HEK293 (cell line): ENCODE data around the gene PPP2R5D.
A peak's percentile ranks its signal among the peaks of the same experiment; 100 is the strongest.

Source experiments
- AEBP2 ChIP-seq: fragments of 450-650 bp; formaldehyde crosslinking; IDR thresholded peaks from 2 replicates; pipeline ENCODE4 v1.5.1; 2016; ENCODE audit warnings: missing biosample characterization, missing genetic modification characterization, borderline replicate concordance
- BCL11B ChIP-seq: fragments of 450-650 bp; formaldehyde crosslinking; IDR thresholded peaks from 2 replicates; pipeline ENCODE4 v1.5.1; 2016; ENCODE audit warnings: low read depth, missing biosample characterization, missing genetic modification characterization
- GLIS1 ChIP-seq: fragments of 450-650 bp; formaldehyde crosslinking; IDR thresholded peaks from 2 replicates; pipeline ENCODE4 v1.5.1; 2016; ENCODE audit warnings: missing biosample characterization, missing genetic modification characterization
- GLIS2 ChIP-seq: fragments of 450-650 bp; formaldehyde crosslinking; IDR thresholded peaks from 2 replicates; pipeline ENCODE4 v1.5.1; 2016; ENCODE audit warnings: missing biosample characterization, missing genetic modification characterization
- HOXC10 ChIP-seq: sonication (generic); formaldehyde crosslinking; IDR thresholded peaks from 2 replicates; pipeline ENCODE4 v1.8.1; 2023; ENCODE audit warnings: mild to moderate bottlenecking, missing genetic modification reagents
- KLF8 ChIP-seq: fragments of 450-650 bp; formaldehyde crosslinking; IDR thresholded peaks from 2 replicates; pipeline ENCODE4 v1.5.1; 2016; ENCODE audit warnings: missing biosample characterization, missing genetic modification characterization
- KLF9 ChIP-seq: fragments of 450-650 bp; formaldehyde crosslinking; IDR thresholded peaks from 2 replicates; pipeline ENCODE4 v1.5.1; 2016; ENCODE audit warnings: missing biosample characterization, missing genetic modification characterization, low read depth
- PBX3 ChIP-seq: sonication (generic); formaldehyde crosslinking; IDR thresholded peaks from 2 replicates; pipeline ENCODE4 v1.8.1; 2022; ENCODE audit warnings: mild to moderate bottlenecking, moderate library complexity, missing genetic modification reagents
- PRDM10 ChIP-seq: fragments of 450-650 bp; formaldehyde crosslinking; IDR thresholded peaks from 2 replicates; pipeline ENCODE4 v1.5.1; 2016; ENCODE audit warnings: missing biosample characterization, missing genetic modification characterization
- SP2 ChIP-seq: fragments of 450-650 bp; formaldehyde crosslinking; IDR thresholded peaks from 2 replicates; pipeline ENCODE4 v1.5.1; 2016; ENCODE audit warnings: missing biosample characterization, missing genetic modification characterization
- SP7 ChIP-seq: fragments of 450-650 bp; formaldehyde crosslinking; IDR thresholded peaks from 2 replicates; pipeline ENCODE4 v1.5.1; 2016; ENCODE audit warnings: missing biosample characterization, missing genetic modification characterization
- ZBTB11 ChIP-seq: fragments of 450-650 bp; formaldehyde crosslinking; conservative IDR thresholded peaks from 2 replicates; pipeline ENCODE4 v1.5.1; 2016; ENCODE audit warnings: low read depth, missing biosample characterization, missing genetic modification characterization
- ZBTB21 ChIP-seq: fragments of 450-650 bp; formaldehyde crosslinking; IDR thresholded peaks from 2 replicates; pipeline ENCODE4 v1.5.1; 2017; ENCODE audit warnings: missing biosample characterization, missing genetic modification characterization
- ZEB2 ChIP-seq: fragments of 450-650 bp; formaldehyde crosslinking; IDR thresholded peaks from 2 replicates; pipeline ENCODE4 v1.5.1; 2016; ENCODE audit warnings: missing biosample characterization, missing genetic modification characterization
- ZFP69B ChIP-seq: fragments of 450-650 bp; formaldehyde crosslinking; IDR thresholded peaks from 2 replicates; pipeline ENCODE4 v1.5.1; 2016; ENCODE audit warnings: missing biosample characterization, missing genetic modification characterization
- ZNF121 ChIP-seq: fragments of 450-650 bp; formaldehyde crosslinking; IDR thresholded peaks from 2 replicates; pipeline ENCODE4 v1.5.1; 2016; ENCODE audit warnings: missing biosample characterization, missing genetic modification characterization
- ZNF155 ChIP-seq: fragments of 450-650 bp; formaldehyde crosslinking; IDR thresholded peaks from 2 replicates; pipeline ENCODE4 v1.5.1; 2016; ENCODE audit warnings: missing biosample characterization, missing genetic modification characterization
- ZNF221 ChIP-seq: fragments of 450-650 bp; formaldehyde crosslinking; IDR thresholded peaks from 2 replicates; pipeline ENCODE4 v1.5.1; 2017; ENCODE audit warnings: missing biosample characterization, missing genetic modification characterization, borderline replicate concordance
- ZNF239 ChIP-seq: fragments of 450-650 bp; formaldehyde crosslinking; IDR thresholded peaks from 2 replicates; pipeline ENCODE4 v1.5.1; 2016; ENCODE audit warnings: missing biosample characterization, missing genetic modification characterization
- ZNF324 ChIP-seq: fragments of 450-650 bp; formaldehyde crosslinking; IDR thresholded peaks from 2 replicates; pipeline ENCODE4 v1.5.1; 2016; ENCODE audit warnings: missing biosample characterization, missing genetic modification characterization
- ZNF335 ChIP-seq: fragments of 450-650 bp; formaldehyde crosslinking; conservative IDR thresholded peaks from 2 replicates; pipeline ENCODE4 v1.5.1; 2016; ENCODE audit warnings: missing biosample characterization, missing genetic modification characterization
- ZNF366 ChIP-seq: fragments of 450-650 bp; formaldehyde crosslinking; conservative IDR thresholded peaks from 2 replicates; pipeline ENCODE4 v1.5.1; 2016; ENCODE audit warnings: missing biosample characterization, missing genetic modification characterization
- ZNF571 ChIP-seq: fragments of 450-650 bp; formaldehyde crosslinking; IDR thresholded peaks from 2 replicates; pipeline ENCODE4 v1.5.0; 2017; ENCODE audit warnings: missing biosample characterization, missing genetic modification characterization
- ZNF704 ChIP-seq: fragments of 450-650 bp; formaldehyde crosslinking; IDR thresholded peaks from 2 replicates; pipeline ENCODE4 v1.5.1; 2016; ENCODE audit warnings: missing biosample characterization, missing genetic modification characterization
- ZSCAN23 ChIP-seq: fragments of 450-650 bp; formaldehyde crosslinking; IDR thresholded peaks from 2 replicates; pipeline ENCODE4 v1.5.1; 2016; ENCODE audit warnings: missing biosample characterization, missing genetic modification characterization

PPP2R5D gene

GRCh38 chr6:43059168-43060033, 75.0 kb downstream of the PPP2R5D start, which contains the start of the genes KLC4 and MRPL2 (continued):
- TF ChIP-seq ZNF155 (tag by site-specific recombination) (no peak), ZNF121 (tag by site-specific recombination) (peak; percentile 42; the same call in 1 of the 2 replicates), ZBTB11 (tag by site-specific recombination) (0 out of 2 replicates have a peak, but pooled peaks have one; percentile 16), AEBP2 (tag by site-specific recombination) (no peak), PRDM10 (tag by site-specific recombination) (peak; percentile 41), SP2 (peak; percentile 92), HOXC10 (CRISPR knock-in tag) (0 out of 2 replicates have a peak, but pooled peaks have one; percentile 38), ZNF221 (tag by site-specific recombination) (peak; percentile 75; the same call in 1 of the 2 replicates), ZEB2 (tag by site-specific recombination) (peak; percentile 44; the same call in 1 of the 2 replicates), BCL11B (tag by site-specific recombination) (no peak), PBX3 (CRISPR knock-in tag) (peak; percentile 92), GLIS1 (no peak), ZNF324 (tag by site-specific recombination) (peak; percentile 49; the same call in 1 of the 2 replicates), GLIS2 (tag by site-specific recombination) (peak; percentile 40; the same call in 1 of the 2 replicates), KLF8 (tag by site-specific recombination) (peak; percentile 30; the same call in 1 of the 2 replicates), ZSCAN23 (tag by site-specific recombination) (no peak), KLF9 (tag by site-specific recombination) (peak; percentile 94), ZNF704 (tag by site-specific recombination) (no peak), ZNF571 (no peak), ZBTB21 (tag by site-specific recombination) (peak; percentile 81), SP7 (tag by site-specific recombination) (peak; percentile 8), ZNF335 (tag by site-specific recombination) (peak; percentile 58), ZNF239 (tag by site-specific recombination) (0 out of 2 replicates have a peak, but pooled peaks have one; percentile 43), ZFP69B (peak; percentile 68; the same call in 1 of the 2 replicates), ZNF366 (tag by site-specific recombination) (peak; percentile 37; the same call in 1 of the 2 replicates)
